Psoas muscle (tissue), 8 donors: ENCODE data around the gene GOLGB1. TPM values are rescaled to one million over a fixed set of nuclear protein-coding genes. Genes with fewer than 3 reads are reported as not detected.

Source experiments
- ATAC-seq, 4 donors: fragments of 200-7000 bp; cut with Tn5 transposase; one replicate each; pipeline ENCODE4 v1.9.1; 2020; ENCODE audit warnings: moderate library complexity in 3 of 4, mild to moderate bottlenecking in 2 of 4
- DNase-seq, 2 donors: peaks; one replicate each; pipeline ENCODE4 v3.0.0-alpha.2; 2020
- H3K27ac ChIP-seq: fragments of 200-600 bp; one replicate; pipeline ENCODE4 v1.8.0; 2022
- H3K27me3 ChIP-seq, 3 donors: fragments of 200-600 bp in 1 of 3; one replicate each; pipeline versions ENCODE4 v1.6.1 to v1.8.0; 2013 to 2022; ENCODE audit warnings: low read length in 2 of 3, mild to moderate bottlenecking in 2 of 3, moderate library complexity in 1 of 3; ENCODE audit not compliant: insufficient read depth in 3 of 3
- H3K36me3 ChIP-seq, 2 donors: fragments of 200-600 bp in 1 of 2; one replicate each; pipeline versions ENCODE4 v1.6.1 to v1.8.0; 2013 to 2022; ENCODE audit warnings: low read depth in 1 of 2, mild to moderate bottlenecking in 1 of 2, moderate library complexity in 1 of 2; ENCODE audit not compliant: insufficient read depth in 1 of 2
- H3K4me1 ChIP-seq: fragments of 200-600 bp; one replicate; pipeline ENCODE4 v1.8.0; 2022
- H3K4me3 ChIP-seq: fragments of 200-600 bp; one replicate; pipeline ENCODE4 v1.8.0; 2022; ENCODE audit warnings: mild to moderate bottlenecking
- H3K9me3 ChIP-seq: fragments of 200-600 bp; one replicate; pipeline ENCODE4 v1.8.0; 2022
- CTCF ChIP-seq: fragments of 200-600 bp; IDR thresholded peaks from one replicate; pipeline ENCODE4 v1.8.0; 2022; ENCODE audit warnings: antibody characterized with exemption
- WGBS, 3 donors: extraction: QIAGEN DNeasy Blood & Tissue Kit; methylation state at CpG; one replicate each; pipeline versions ENCODE4 v1.1.6 to v1.1.7; 2013; 5-methylcytosine and 5-hydroxymethylcytosine counted together
- intact Hi-C, 2 donors: fragments of 100-400 bp; cut with DNase I; formaldehyde crosslinking; loops; one replicate each; pipeline versions ENCODE4 v1.11.0 to v1.14.2; 2022
- polyA plus RNA-seq, 3 donors: library from polyadenylated mRNA; stranded (reverse); fragments of 200-250 nt; gene quantifications; one replicate each; pipeline ENCODE4 v1.2.3, GENCODE V29; 2013
- total RNA-seq, 4 donors: library from RNA; stranded (reverse); fragmentation: NEBNext Ultra II Directional in 2 of 4; extraction: Animal tissue kit (Norgen Biotek cat#: 25700) in 2 of 4; gene quantifications; one replicate each; pipeline versions ENCODE4 v1.2.1 to v1.2.4, GENCODE V29; 2021 to 2023
- donor health status: healthy with polysubstance abuse.
- donor health status: DM: no; HTN: no; CAD: no; lungs with moderate emphysema.
- donor health status: Bipolar disorder and iron deficiency.
- donor health status: healthy.
- donor health status: DM: yes; HTN: yes; CAD: no.
- donor health status: DM: no; HTN: no; CAD: no.
- donor health status: DM: no; HTN: no; CAD: no.
- donor health status: DM: yes; HTN: yes; CAD: no.

GOLGB1 gene
- total and polyA plus RNA-seq, 7 donors, result 7.5 to 30.7 (median 20.6) TPM

GRCh38 chr3:121637922-121638321 lies 111.6 kb downstream of the GOLGB1 start:
- 80 to 100% (median 97%) methylated on average over 1 of the region's 1 CpG for WGBS, 3 donors

GRCh38 chr3:121630355-121630754 lies 119.2 kb downstream of the GOLGB1 start:
- H3K4me1 ChIP-seq, result peaks cover 7% of the 10 kb centered on the region
- WGBS, 3 donors, result 90 to 100% (median 95%) methylated on average over 1 of the region's 1 CpG
- H3K27me3 ChIP-seq, result no peaks in the 10 kb centered on the region
- DNase-seq (no peak), ATAC-seq (no peak)
- TF ChIP-seq CTCF, result no peak
- no peak overlapping the region for H3K4me3 ChIP-seq
- H3K9me3 ChIP-seq, result no peaks in the 10 kb centered on the region
- H3K27ac ChIP-seq, result no peak overlapping the region
- peaks cover 0 to 36% of the 10 kb centered on the region in 2 donors for H3K36me3 ChIP-seq
- intact Hi-C loops, result no loop called here

More at GRCh38 chr3:121637922-121638321, 111.6 kb downstream of the GOLGB1 start:
- H3K27ac ChIP-seq, result no peak overlapping the region
- H3K27me3 ChIP-seq, result no peaks in the 10 kb centered on the region
- intact Hi-C loops, result no loop called here
- H3K36me3 ChIP-seq, result peaks cover 0 to under 1% of the 10 kb centered on the region in 2 donors
- DNase-seq (no peak), ATAC-seq (no peak)
- TF ChIP-seq CTCF, result no peak
- no peaks in the 10 kb centered on the region for H3K4me1 ChIP-seq
- no peaks in the 10 kb centered on the region for H3K9me3 ChIP-seq
- H3K4me3 ChIP-seq, result no peak overlapping the region

GRCh38 chr3:121629601-121630000 lies 119.9 kb downstream of the GOLGB1 start:
- H3K27ac ChIP-seq, result no peak overlapping the region
- no peaks in the 10 kb centered on the region for H3K9me3 ChIP-seq
- WGBS, 3 donors, result 68 to 85% (median 73%) methylated on average over 6 of the region's 6 CpGs
- peaks cover 0 to 36% of the 10 kb centered on the region in 2 donors for H3K36me3 ChIP-seq
- peaks cover 13% of the 10 kb centered on the region for H3K4me1 ChIP-seq
- DNase-seq, result no peak
- no peak overlapping the region for H3K4me3 ChIP-seq
- no peak for TF ChIP-seq CTCF
- ATAC-seq, result no peak
- H3K27me3 ChIP-seq, result no peaks in the 10 kb centered on the region
- intact Hi-C loops, result no loop called here

GRCh38 chr3:121627622-121628021 lies 121.9 kb downstream of the GOLGB1 start:
- no peak for ATAC-seq
- intact Hi-C loops, result no loop called here
- WGBS, 3 donors, result 60 to 72% (median 67%) methylated on average over 3 of the region's 3 CpGs

More at GRCh38 chr3:121627622-121628021, 121.9 kb downstream of the GOLGB1 start:
- no peak for TF ChIP-seq CTCF
- H3K9me3 ChIP-seq, result no peaks in the 10 kb centered on the region
- peaks cover 0 to 44% of the 10 kb centered on the region in 2 donors for H3K36me3 ChIP-seq
- H3K27me3 ChIP-seq, result no peaks in the 10 kb centered on the region
- no peak overlapping the region for H3K4me3 ChIP-seq
- peaks cover 19% of the 10 kb centered on the region for H3K4me1 ChIP-seq
- H3K27ac ChIP-seq, result no peak overlapping the region
- no peak for DNase-seq
